Neural progenitor cell (in vitro differentiated cells): ENCODE measurements around the gene NR1H4. TPM values are rescaled to one million over a fixed set of nuclear protein-coding genes. Genes with fewer than 3 reads are reported as not detected.
A peak's percentile ranks its signal among the peaks of the same experiment; 100 is the strongest.
"Not testable (repeated sequence)": the region's sequence is repeated elsewhere in the genome, so short reads cannot be mapped to it uniquely, and the experiment has no call there.

ENCODE experiments used
- DNase-seq: peaks from one replicate; pipeline ENCODE4 v3.0.0-alpha.2; 2016; ENCODE audit warnings: low spot score
- H2AFZ ChIP-seq: fragments of 200-600 bp; sonication (generic); replicated peaks from 2 replicates; pipeline ENCODE4 v1.6.1; 2016; ENCODE audit warnings: antibody characterized with exemption
- H3F3A ChIP-seq: fragments of 200-600 bp; sonication (generic); 2 replicates; pipeline ENCODE4 v1.6.1; 2016; ENCODE audit warnings: antibody characterized with exemption, low read depth
- H3K27ac ChIP-seq: fragments of 200-600 bp; sonication (generic); 2 replicates; pipeline ENCODE4 v1.5.1; 2016; ENCODE audit warnings: mild to moderate bottlenecking
- H3K27me3 ChIP-seq: fragments of 200-600 bp; sonication (generic); 2 replicates; pipeline ENCODE4 v1.6.1; 2016; ENCODE audit warnings: mild to moderate bottlenecking, moderate library complexity
- H3K36me3 ChIP-seq: fragments of 200-600 bp; sonication (generic); 2 replicates; pipeline ENCODE4 v1.5.1; 2016
- H3K4me1 ChIP-seq: fragments of 200-600 bp; sonication (generic); 2 replicates; pipeline ENCODE4 v1.6.1; 2016; ENCODE audit warnings: mixed run types
- H3K4me2 ChIP-seq: fragments of 200-600 bp; sonication (generic); 2 replicates; pipeline ENCODE4 v1.6.1; 2016
- H3K4me3 ChIP-seq: fragments of 200-600 bp; sonication (generic); 2 replicates; pipeline ENCODE4 v1.5.1; 2016
- H3K79me2 ChIP-seq: fragments of 200-600 bp; sonication (generic); 2 replicates; pipeline ENCODE4 v1.6.1; 2016; ENCODE audit warnings: low read depth
- H3K9ac ChIP-seq: fragments of 200-600 bp; sonication (generic); 2 replicates; pipeline ENCODE4 v1.6.1; 2016
- H3K9me3 ChIP-seq: fragments of 200-600 bp; sonication (generic); 2 replicates; pipeline ENCODE4 v1.5.1; 2016; ENCODE audit warnings: low read depth
- H4K20me1 ChIP-seq: fragments of 200-600 bp; sonication (generic); 2 replicates; pipeline ENCODE4 v1.6.1; 2016; ENCODE audit warnings: low read depth
- H3K27ac Mint-ChIP-seq: 3 replicates; pipeline ENCODE4 v1.8.0; 2021; ENCODE audit warnings: mixed read lengths
- H3K27me3 Mint-ChIP-seq: 2 replicates; pipeline ENCODE4 v1.8.0; 2022; ENCODE audit warnings: low read depth, mild to moderate bottlenecking, inconsistent platforms, moderate library complexity, mixed read lengths; ENCODE audit not compliant: insufficient read depth
- H3K36me3 Mint-ChIP-seq: 3 replicates; pipeline ENCODE4 v1.8.0; 2021; ENCODE audit warnings: mixed read lengths
- H3K4me1 Mint-ChIP-seq: 3 replicates; pipeline ENCODE4 v1.8.0; 2021; ENCODE audit warnings: mixed read lengths
- H3K4me3 Mint-ChIP-seq: 3 replicates; pipeline ENCODE4 v1.8.0; 2021; ENCODE audit warnings: mild to moderate bottlenecking, moderate library complexity, mixed read lengths
- H3K9me3 Mint-ChIP-seq: 3 replicates; pipeline ENCODE4 v1.8.0; 2020; ENCODE audit warnings: mixed read lengths
- EZH2 ChIP-seq: fragments of 200-600 bp; sonication (generic); IDR thresholded peaks from 2 replicates; pipeline ENCODE4 v1.6.1; 2017; ENCODE audit warnings: antibody characterized with exemption, mild to moderate bottlenecking, moderate library complexity
- EZH2phosphoT487 ChIP-seq: fragments of 200-600 bp; sonication (generic); IDR thresholded peaks from 2 replicates; pipeline ENCODE4 v1.6.1; 2017; ENCODE audit warnings: antibody characterized with exemption
- total RNA-seq: library from RNA; depleted of rRNA; stranded (reverse); fragments of >200 nt; gene quantifications from 2 replicates; pipeline ENCODE4 v1.2.3, GENCODE V29; 2015; ENCODE audit warnings: low replicate concordance
- TF ChIP-seq, protein P1 (sequence below): fragments of 200-600 bp; sonication (generic); IDR thresholded peaks from 2 replicates; pipeline ENCODE4 v1.5.1; 2017; ENCODE audit warnings: antibody characterized with exemption, mild to moderate bottlenecking

NR1H4 gene
- total RNA-seq, 1 donor from 2014 or later, result not detected

DNA sequence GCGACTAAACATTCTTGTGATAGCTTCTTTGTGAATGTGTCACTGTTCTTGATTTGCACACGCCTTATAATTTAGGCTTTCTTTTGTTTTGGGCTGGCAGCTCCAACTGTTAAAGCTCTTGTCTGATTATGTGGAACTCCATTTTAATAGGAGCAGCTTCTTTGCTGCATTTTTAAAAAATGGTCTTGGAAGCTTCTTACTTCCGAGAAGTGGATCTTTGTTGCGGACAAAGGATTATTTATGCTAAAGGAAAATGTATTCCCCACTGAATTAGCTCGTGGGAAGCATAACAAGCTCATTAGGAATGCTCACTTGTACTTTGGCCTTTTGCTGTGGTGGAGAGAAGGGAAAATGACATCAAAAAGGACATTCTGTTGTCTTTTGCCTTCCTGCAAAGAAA is 119.8 kb downstream of the NR1H4 start:
- Mint-ChIP-seq H3K36me3 (peaks cover 9% of the 10 kb centered on the region), H3K27me3 (no peaks in the 10 kb centered on the region), H3K27ac (peak overlapping the region; percentile 42), H3K4me1 (peaks cover 22% of the 10 kb centered on the region), H3K4me3 (peak overlapping the region; percentile 64), H3K9me3 (peaks cover 22% of the 10 kb centered on the region)
- Histone ChIP-seq H3K27me3 (no peaks in the 10 kb centered on the region), H3F3A (no peaks in the 10 kb centered on the region), H3K4me1 (peaks cover 6% of the 10 kb centered on the region), H3K27ac (no peak overlapping the region), H3K9ac (no peak overlapping the region), H3K9me3 (no peaks in the 10 kb centered on the region), H3K36me3 (no peaks in the 10 kb centered on the region), H3K4me3 (no peak overlapping the region), H3K79me2 (peaks cover 9% of the 10 kb centered on the region), H4K20me1 (no peaks in the 10 kb centered on the region), H2AFZ (no peak overlapping the region), H3K4me2 (no peak overlapping the region)
- TF ChIP-seq EZH2, result no peak
- DNase-seq, result no peak

DNA sequence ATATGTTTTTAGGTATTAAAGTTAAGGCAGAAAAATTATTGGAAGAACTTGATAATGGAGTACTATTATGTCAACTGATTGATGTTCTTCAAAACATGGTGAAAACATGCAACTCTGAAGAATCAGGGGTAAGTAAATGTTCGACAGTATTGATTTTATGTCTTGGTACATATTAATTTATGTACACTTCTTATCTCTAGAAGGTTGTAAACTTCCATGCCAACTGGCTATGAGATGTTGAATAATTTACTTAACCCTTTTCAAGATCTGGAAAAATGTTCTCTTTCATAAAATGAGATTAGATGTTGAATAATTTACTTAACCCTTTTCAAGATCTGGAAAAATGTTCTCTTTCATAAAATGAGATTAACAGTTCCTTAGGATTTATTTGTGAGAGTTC is 128.0 kb downstream of the NR1H4 start:
- H3K4me1 ChIP-seq, result no peaks in the 10 kb centered on the region
- no peaks in the 10 kb centered on the region for H3K9me3 ChIP-seq
- Mint-ChIP-seq H3K27ac (no peak overlapping the region), H3K4me3 (no peak overlapping the region), H3K27me3 (no peaks in the 10 kb centered on the region), H3K4me1 (no peaks in the 10 kb centered on the region), H3K36me3 (peaks cover 15% of the 10 kb centered on the region), H3K9me3 (no peaks in the 10 kb centered on the region)
- H4K20me1 ChIP-seq, result no peaks in the 10 kb centered on the region
- H2AFZ ChIP-seq, result no peak overlapping the region
- H3F3A ChIP-seq, result no peaks in the 10 kb centered on the region
- no peaks in the 10 kb centered on the region for H3K79me2 ChIP-seq
- H3K27ac ChIP-seq, result no peak overlapping the region
- no peak for DNase-seq
- no peak overlapping the region for H3K4me3 ChIP-seq
- no peak overlapping the region for H3K4me2 ChIP-seq
- TF ChIP-seq EZH2 (no peak), EZH2phosphoT487 (no peak)
- TF ChIP-seq, protein P1, sequence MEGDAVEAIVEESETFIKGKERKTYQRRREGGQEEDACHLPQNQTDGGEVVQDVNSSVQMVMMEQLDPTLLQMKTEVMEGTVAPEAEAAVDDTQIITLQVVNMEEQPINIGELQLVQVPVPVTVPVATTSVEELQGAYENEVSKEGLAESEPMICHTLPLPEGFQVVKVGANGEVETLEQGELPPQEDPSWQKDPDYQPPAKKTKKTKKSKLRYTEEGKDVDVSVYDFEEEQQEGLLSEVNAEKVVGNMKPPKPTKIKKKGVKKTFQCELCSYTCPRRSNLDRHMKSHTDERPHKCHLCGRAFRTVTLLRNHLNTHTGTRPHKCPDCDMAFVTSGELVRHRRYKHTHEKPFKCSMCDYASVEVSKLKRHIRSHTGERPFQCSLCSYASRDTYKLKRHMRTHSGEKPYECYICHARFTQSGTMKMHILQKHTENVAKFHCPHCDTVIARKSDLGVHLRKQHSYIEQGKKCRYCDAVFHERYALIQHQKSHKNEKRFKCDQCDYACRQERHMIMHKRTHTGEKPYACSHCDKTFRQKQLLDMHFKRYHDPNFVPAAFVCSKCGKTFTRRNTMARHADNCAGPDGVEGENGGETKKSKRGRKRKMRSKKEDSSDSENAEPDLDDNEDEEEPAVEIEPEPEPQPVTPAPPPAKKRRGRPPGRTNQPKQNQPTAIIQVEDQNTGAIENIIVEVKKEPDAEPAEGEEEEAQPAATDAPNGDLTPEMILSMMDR, result no peak
- H3K36me3 ChIP-seq, result no peaks in the 10 kb centered on the region
- H3K27me3 ChIP-seq, result no peaks in the 10 kb centered on the region
- H3K9ac ChIP-seq, result no peak overlapping the region

DNA sequence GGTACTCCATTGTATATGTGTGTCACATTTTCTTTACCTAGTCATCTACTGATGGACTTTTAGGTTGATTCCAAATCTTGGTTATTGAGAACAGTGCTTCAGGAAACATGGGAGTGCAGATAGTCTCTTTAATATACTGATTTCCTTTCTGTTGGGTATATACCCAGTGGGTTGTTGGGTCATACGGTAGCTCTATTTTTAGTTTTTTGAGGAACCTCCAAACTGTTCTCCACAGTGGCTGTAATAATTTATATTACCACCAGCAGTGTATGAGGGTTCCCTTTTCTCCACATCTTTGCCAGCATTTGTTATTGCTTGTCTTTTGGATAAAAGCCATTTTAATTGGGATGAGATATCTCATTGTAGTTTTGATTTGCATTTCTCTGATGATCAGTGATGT is 129.3 kb downstream of the NR1H4 start:
- not testable (repeated sequence) for H3K36me3 ChIP-seq

DNA sequence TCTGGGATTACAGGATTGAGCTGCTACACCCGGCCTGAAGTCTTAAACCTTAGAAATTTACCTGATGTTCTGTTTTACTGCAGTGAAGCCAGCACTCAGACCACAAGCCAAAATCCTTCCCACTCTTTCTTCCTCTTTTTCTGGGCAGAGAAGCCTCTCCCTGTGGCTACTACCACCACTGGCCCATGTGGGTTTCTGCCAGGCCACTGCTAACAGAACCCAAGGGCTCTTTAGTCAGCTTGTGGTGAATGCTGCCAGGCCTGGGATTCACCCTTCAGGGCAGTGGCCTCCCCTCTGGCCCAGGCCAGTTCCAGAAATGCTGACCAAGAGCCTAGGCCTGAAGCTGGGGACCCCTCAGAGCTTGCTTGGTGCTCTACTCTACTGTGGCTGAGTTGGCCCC is 135.1 kb downstream of the NR1H4 start:
- Histone ChIP-seq H3K4me3 (no peak overlapping the region), H3K4me1 (no peaks in the 10 kb centered on the region), H2AFZ (no peak overlapping the region), H4K20me1 (no peaks in the 10 kb centered on the region), H3K27ac (no peak overlapping the region), H3K79me2 (no peaks in the 10 kb centered on the region), H3K27me3 (no peaks in the 10 kb centered on the region), H3K36me3 (no peaks in the 10 kb centered on the region), H3K4me2 (no peak overlapping the region), H3K9me3 (no peaks in the 10 kb centered on the region), H3K9ac (no peak overlapping the region), H3F3A (no peaks in the 10 kb centered on the region)
- Mint-ChIP-seq H3K4me1 (no peaks in the 10 kb centered on the region), H3K4me3 (no peak overlapping the region), H3K27ac (no peak overlapping the region), H3K9me3 (no peaks in the 10 kb centered on the region), H3K36me3 (peaks cover 16% of the 10 kb centered on the region), H3K27me3 (no peaks in the 10 kb centered on the region)
- TF ChIP-seq, protein P1, result no peak
- TF ChIP-seq EZH2, result no peak
- no peak for TF ChIP-seq EZH2phosphoT487
- DNase-seq, result no peak

More for the DNA sequence above, 129.3 kb downstream of the NR1H4 start:
- not testable (repeated sequence) for H3K4me3 Mint-ChIP-seq, H3K4me1 Mint-ChIP-seq, H3K4me2 ChIP-seq, H3K4me1 ChIP-seq, H3K9ac ChIP-seq, H2AFZ ChIP-seq, H3K27ac Mint-ChIP-seq, H3K79me2 ChIP-seq, H3K4me3 ChIP-seq, H4K20me1 ChIP-seq, DNase-seq, H3F3A ChIP-seq, H3K9me3 ChIP-seq, H3K27me3 ChIP-seq, H3K27me3 Mint-ChIP-seq, H3K27ac ChIP-seq, H3K9me3 Mint-ChIP-seq
- H3K36me3 Mint-ChIP-seq, result peaks cover 15% of the 10 kb centered on the region
